OCI-LY3 (cell line): ENCODE measurements around the gene TMEM208.

Source experiments
- EZH2phosphoT487 ChIP-seq: fragments of 200-600 bp; shearing (Covaris generic); IDR thresholded peaks from 2 replicates; pipeline ENCODE4 v1.6.1; 2018; ENCODE audit warnings: antibody characterized with exemption, mixed run types, low read depth
- TF ChIP-seq, protein P1 (sequence below): fragments of 200-600, 300-600 bp; sonication (generic); IDR thresholded peaks from 2 replicates; pipeline ENCODE4 v1.5.1; 2014; ENCODE audit warnings: antibody characterized with exemption, low read length, low read depth

DNA sequence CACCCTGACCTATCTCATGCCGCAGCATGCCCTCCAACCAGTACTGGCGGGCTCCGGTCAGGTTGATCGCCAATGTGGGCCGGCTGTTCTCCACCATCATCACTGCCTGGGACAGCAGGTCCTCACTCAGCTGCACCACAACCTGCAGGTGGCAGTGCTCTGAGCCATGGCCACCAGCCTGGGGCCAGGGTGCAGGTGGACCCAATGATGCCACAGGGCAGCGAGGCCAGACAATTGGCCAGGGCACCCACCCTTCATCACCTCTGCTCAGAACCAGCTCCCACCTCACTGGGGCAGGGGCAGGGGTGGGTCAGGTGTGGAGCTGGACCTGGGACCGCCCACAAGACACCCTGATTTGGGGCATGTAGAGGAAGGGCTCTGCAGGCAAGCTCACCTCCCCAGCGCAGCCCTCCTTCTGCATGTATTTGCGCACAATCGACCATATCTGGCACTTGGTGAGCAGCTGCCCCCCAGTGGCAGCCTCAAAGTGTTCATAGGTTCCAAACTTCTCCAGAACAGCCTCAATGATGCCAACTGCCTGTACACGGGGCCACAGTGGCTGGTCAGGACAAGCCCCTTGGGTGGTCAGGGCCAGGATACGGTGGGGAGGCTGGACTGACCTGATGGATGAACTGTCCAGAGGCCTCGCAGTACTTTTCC is 47.4 kb upstream of the TMEM208 start:
- TF ChIP-seq, protein P1, sequence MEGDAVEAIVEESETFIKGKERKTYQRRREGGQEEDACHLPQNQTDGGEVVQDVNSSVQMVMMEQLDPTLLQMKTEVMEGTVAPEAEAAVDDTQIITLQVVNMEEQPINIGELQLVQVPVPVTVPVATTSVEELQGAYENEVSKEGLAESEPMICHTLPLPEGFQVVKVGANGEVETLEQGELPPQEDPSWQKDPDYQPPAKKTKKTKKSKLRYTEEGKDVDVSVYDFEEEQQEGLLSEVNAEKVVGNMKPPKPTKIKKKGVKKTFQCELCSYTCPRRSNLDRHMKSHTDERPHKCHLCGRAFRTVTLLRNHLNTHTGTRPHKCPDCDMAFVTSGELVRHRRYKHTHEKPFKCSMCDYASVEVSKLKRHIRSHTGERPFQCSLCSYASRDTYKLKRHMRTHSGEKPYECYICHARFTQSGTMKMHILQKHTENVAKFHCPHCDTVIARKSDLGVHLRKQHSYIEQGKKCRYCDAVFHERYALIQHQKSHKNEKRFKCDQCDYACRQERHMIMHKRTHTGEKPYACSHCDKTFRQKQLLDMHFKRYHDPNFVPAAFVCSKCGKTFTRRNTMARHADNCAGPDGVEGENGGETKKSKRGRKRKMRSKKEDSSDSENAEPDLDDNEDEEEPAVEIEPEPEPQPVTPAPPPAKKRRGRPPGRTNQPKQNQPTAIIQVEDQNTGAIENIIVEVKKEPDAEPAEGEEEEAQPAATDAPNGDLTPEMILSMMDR, result peak; percentile 46
- no peak for TF ChIP-seq EZH2phosphoT487
